ENCODE results near the gene ANXA6. TPM values are rescaled to one million over a fixed set of nuclear protein-coding genes. Genes with fewer than 3 reads are reported as not detected.

Gene ANXA6
- total RNA-seq, 1 donor, result 353 TPM

DNA sequence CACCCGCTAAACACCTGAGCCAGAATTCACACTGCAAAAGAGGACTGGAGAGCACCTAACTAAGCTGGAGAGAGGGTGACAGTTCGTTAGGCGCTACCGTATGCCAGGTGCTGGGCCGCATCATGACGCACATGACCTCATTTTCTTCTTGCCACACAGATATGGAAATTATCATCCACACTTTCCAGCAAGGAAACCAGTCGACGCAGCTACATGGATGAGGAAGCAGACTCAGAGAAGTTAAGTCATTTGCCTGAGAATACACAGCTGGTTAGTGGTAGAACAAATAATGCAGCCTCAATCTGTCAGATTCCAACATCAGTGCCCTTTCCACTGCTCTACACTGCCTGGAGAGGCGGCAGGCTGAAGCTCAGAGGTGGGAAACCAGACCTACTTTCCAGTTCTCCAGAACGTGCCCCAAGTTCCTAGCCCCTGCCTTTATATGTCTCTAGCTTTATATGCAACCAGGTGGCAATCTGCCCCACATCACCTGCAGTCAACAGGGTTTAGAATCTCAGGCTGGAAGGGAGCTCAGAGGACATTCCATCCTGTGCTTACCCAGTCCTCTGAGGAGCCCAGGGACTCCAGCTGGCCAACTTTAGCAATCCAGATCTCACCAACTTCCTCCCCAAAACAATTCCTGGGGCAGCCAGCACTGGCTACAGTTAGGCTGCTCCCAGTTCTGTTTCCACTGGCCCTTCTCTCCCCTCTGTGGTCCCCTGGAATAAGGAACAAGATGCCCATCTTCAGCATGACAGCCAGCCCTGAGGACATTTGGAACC is 85.5 kb downstream of the ANXA6 start:
- Histone ChIP-seq H3K27me3 (ENCODE audit: insufficient read depth, low read length) (no peaks in the 10 kb centered on the region), H2AFZ (ENCODE audit: low read length) (no peak overlapping the region), H3K4me1 (ENCODE audit: insufficient read depth, low read length) (peaks cover 42% of the 10 kb centered on the region), H3K79me2 (ENCODE audit: insufficient read depth, low read length) (peaks cover 80% of the 10 kb centered on the region), H3K36me3 (ENCODE audit: insufficient read depth, low read length) (no peaks in the 10 kb centered on the region), H3K4me2 (ENCODE audit: insufficient read depth, low read length) (no peak overlapping the region), H4K20me1 (ENCODE audit: insufficient read depth, low read length) (peaks cover 44% of the 10 kb centered on the region), H3K27ac (ENCODE audit: low read depth, low read length) (peak overlapping the region; percentile 62), H3K9me3 (ENCODE audit: low read depth, low read length) (no peaks in the 10 kb centered on the region), H3K4me3 (ENCODE audit: insufficient read depth, low read length) (no peak overlapping the region)
- peak; percentile 83 for DNase-seq (ENCODE audit: insufficient read length, low spot score, missing footprints)
- TF ChIP-seq, protein P1, sequence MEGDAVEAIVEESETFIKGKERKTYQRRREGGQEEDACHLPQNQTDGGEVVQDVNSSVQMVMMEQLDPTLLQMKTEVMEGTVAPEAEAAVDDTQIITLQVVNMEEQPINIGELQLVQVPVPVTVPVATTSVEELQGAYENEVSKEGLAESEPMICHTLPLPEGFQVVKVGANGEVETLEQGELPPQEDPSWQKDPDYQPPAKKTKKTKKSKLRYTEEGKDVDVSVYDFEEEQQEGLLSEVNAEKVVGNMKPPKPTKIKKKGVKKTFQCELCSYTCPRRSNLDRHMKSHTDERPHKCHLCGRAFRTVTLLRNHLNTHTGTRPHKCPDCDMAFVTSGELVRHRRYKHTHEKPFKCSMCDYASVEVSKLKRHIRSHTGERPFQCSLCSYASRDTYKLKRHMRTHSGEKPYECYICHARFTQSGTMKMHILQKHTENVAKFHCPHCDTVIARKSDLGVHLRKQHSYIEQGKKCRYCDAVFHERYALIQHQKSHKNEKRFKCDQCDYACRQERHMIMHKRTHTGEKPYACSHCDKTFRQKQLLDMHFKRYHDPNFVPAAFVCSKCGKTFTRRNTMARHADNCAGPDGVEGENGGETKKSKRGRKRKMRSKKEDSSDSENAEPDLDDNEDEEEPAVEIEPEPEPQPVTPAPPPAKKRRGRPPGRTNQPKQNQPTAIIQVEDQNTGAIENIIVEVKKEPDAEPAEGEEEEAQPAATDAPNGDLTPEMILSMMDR (IDR thresholded peaks at IDR 0.05; ENCODE audit: extremely low read depth, low read depth, low read length), result no peak

DNA sequence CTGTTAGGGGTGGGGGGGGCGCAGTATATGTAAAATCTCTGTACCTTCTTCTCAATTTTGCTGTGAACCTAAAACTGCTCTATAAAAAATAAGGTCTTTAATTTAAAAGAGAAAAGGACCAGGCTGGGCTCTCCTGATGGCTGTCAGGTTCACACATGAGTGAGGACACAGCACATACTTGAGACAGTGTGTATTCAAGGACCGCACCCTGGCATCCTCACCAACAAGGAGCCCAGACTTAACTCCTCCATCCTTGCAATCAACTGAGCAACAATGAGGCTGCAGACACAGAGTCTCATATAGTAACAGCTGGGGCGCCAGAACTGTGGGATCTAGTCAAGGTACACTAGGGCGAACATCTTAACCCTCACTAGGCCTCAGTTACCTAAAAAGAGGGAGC is 86.6 kb downstream of the ANXA6 start:
- Histone ChIP-seq H3K4me3 (ENCODE audit: insufficient read depth, low read length) (no peak overlapping the region), H3K27me3 (ENCODE audit: insufficient read depth, low read length) (no peaks in the 10 kb centered on the region), H3K4me1 (ENCODE audit: insufficient read depth, low read length) (peaks cover 33% of the 10 kb centered on the region), H3K79me2 (ENCODE audit: insufficient read depth, low read length) (peaks cover 82% of the 10 kb centered on the region), H3K36me3 (ENCODE audit: insufficient read depth, low read length) (no peaks in the 10 kb centered on the region), H2AFZ (ENCODE audit: low read length) (no peak overlapping the region), H4K20me1 (ENCODE audit: insufficient read depth, low read length) (peaks cover 42% of the 10 kb centered on the region), H3K4me2 (ENCODE audit: insufficient read depth, low read length) (no peak overlapping the region), H3K27ac (ENCODE audit: low read depth, low read length) (no peak overlapping the region), H3K9me3 (ENCODE audit: low read depth, low read length) (no peaks in the 10 kb centered on the region)
- no peak for DNase-seq (ENCODE audit: insufficient read length, low spot score, missing footprints)
- TF ChIP-seq, protein P1 (IDR thresholded peaks at IDR 0.05; ENCODE audit: extremely low read depth, low read depth, low read length), result no peak

DNA sequence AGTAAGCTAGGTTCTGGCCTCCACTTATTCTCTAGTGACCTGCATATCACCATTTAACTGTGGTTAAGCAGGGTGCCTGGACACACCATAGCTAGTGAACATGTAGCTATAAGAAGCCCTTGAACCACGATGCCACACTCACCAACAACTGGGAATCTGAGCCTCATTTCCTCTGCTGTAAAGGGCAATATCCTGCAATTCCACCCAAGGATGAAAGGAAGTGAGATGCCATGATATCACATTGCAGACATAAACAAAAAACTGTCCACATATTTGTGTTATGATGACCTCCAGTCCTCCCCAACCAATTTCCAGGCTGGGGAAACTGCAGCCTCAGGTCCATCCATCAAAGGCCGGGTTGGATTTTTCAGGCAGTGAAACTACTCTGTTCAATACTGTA is 87.1 kb downstream of the ANXA6 start:
- Histone ChIP-seq H3K9me3 (ENCODE audit: low read depth, low read length) (no peaks in the 10 kb centered on the region), H3K4me1 (ENCODE audit: insufficient read depth, low read length) (peaks cover 28% of the 10 kb centered on the region), H3K79me2 (ENCODE audit: insufficient read depth, low read length) (peaks cover 83% of the 10 kb centered on the region), H4K20me1 (ENCODE audit: insufficient read depth, low read length) (peaks cover 42% of the 10 kb centered on the region), H3K27ac (ENCODE audit: low read depth, low read length) (no peak overlapping the region), H3K27me3 (ENCODE audit: insufficient read depth, low read length) (no peaks in the 10 kb centered on the region), H3K4me3 (ENCODE audit: insufficient read depth, low read length) (no peak overlapping the region), H3K4me2 (ENCODE audit: insufficient read depth, low read length) (no peak overlapping the region), H2AFZ (ENCODE audit: low read length) (no peak overlapping the region), H3K36me3 (ENCODE audit: insufficient read depth, low read length) (no peaks in the 10 kb centered on the region)
- no peak for DNase-seq (ENCODE audit: insufficient read length, low spot score, missing footprints)
- TF ChIP-seq, protein P1 (IDR thresholded peaks at IDR 0.05; ENCODE audit: extremely low read depth, low read depth, low read length), result no peak

DNA sequence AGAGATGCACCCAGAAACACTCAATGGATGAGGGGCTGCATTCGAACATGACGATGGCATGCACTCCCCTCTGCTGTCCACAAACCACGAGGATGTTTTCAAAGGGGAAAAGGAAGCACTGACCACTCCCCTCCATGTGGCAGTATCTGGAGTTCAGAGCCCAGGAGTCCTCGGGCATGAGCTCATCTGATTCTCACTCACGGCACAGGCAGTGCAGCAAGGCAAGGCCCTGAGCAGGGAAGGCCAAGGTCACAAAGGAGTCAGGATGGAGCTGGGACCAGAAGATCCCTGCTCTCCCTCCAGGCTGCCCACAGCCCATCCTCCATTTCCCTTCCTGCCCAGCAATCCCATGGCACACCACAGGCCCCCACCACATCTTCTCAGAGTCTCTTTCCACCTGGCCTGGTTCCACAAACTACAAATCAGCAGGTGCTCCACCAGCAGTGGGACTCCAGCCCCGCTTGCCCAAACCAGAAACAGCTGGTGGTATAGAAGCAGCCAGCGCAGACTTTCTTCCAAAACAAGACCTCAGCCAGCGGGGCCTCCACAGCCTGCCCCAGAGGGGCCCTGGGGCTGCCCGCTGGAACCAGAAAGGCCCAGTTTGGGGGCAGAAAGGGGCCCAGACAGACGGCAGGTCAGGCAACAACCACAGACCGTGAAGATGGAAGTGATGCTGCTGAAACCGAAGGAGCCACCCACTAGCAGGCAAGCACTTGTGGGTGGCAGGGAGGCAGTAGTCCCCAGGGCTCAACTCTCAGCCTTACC is 89.0 kb downstream of the ANXA6 start:
- DNase-seq (ENCODE audit: insufficient read length, low spot score, missing footprints), result no peak
- no peak overlapping the region for H3K4me2 ChIP-seq (ENCODE audit: insufficient read depth, low read length)

More for the DNA sequence above, 89.0 kb downstream of the ANXA6 start:
- no peak overlapping the region for H3K4me3 ChIP-seq (ENCODE audit: insufficient read depth, low read length)
- no peaks in the 10 kb centered on the region for H3K9me3 ChIP-seq (ENCODE audit: low read depth, low read length)
- peaks cover 34% of the 10 kb centered on the region for H3K4me1 ChIP-seq (ENCODE audit: insufficient read depth, low read length)
- TF ChIP-seq, protein P1 (IDR thresholded peaks at IDR 0.05; ENCODE audit: extremely low read depth, low read depth, low read length), result no peak
- peaks cover 53% of the 10 kb centered on the region for H4K20me1 ChIP-seq (ENCODE audit: insufficient read depth, low read length)
- H3K79me2 ChIP-seq (ENCODE audit: insufficient read depth, low read length), result peaks cover 88% of the 10 kb centered on the region
- H2AFZ ChIP-seq (ENCODE audit: low read length), result no peak overlapping the region
- H3K36me3 ChIP-seq (ENCODE audit: insufficient read depth, low read length), result no peaks in the 10 kb centered on the region
- no peaks in the 10 kb centered on the region for H3K27me3 ChIP-seq (ENCODE audit: insufficient read depth, low read length)
- no peak overlapping the region for H3K27ac ChIP-seq (ENCODE audit: low read depth, low read length)
